HepG2 (cell line): ENCODE measurements around the gene SRRT. TPM values are rescaled to one million over a fixed set of nuclear protein-coding genes. Genes with fewer than 3 reads are reported as not detected.

Source experiments
- ERF ChIP-seq: IDR thresholded peaks from 2 replicates; pipeline ENCODE4 v1.6.1; 2018; ENCODE audit warnings: missing biosample characterization, missing genetic modification reagents
- FOSL2 ChIP-seq: sonication (generic); formaldehyde crosslinking; IDR thresholded peaks from 2 replicates; pipeline ENCODE4 v1.4.0; 2020; ENCODE audit warnings: missing genetic modification reagents
- FOXO1 ChIP-seq: sonication (generic); formaldehyde crosslinking; IDR thresholded peaks from 2 replicates; pipeline ENCODE4 v1.4.0; 2020; ENCODE audit warnings: missing genetic modification reagents
- NR1H2 ChIP-seq: sonication (generic); formaldehyde crosslinking; IDR thresholded peaks from 2 replicates; pipeline ENCODE4 v1.8.1; 2022; ENCODE audit warnings: low read depth, missing genetic modification reagents, borderline replicate concordance
- REPIN1 ChIP-seq: sonication (generic); formaldehyde crosslinking; IDR thresholded peaks from 2 replicates; pipeline ENCODE4 v1.8.0; 2022; ENCODE audit warnings: missing genetic modification reagents, low read depth, mild to moderate bottlenecking, borderline replicate concordance
- ZFAT ChIP-seq: sonication (generic); formaldehyde crosslinking; conservative IDR thresholded peaks from 2 replicates; pipeline ENCODE4 v1.8.1; 2023; ENCODE audit warnings: missing genetic modification reagents, inconsistent platforms
- ZNF556 ChIP-seq: sonication (generic); formaldehyde crosslinking; IDR thresholded peaks from 2 replicates; pipeline ENCODE4 v1.4.0; 2020; ENCODE audit warnings: mild to moderate bottlenecking, missing genetic modification reagents, borderline replicate concordance
- polyA plus RNA-seq, 8 experiments: library from polyadenylated mRNA; depleted of rRNA in 3 of 8; stranded (reverse) in 7 of 8; unstranded in 1 of 8; fragments of >200 nt; fragmentation: Illumina TruSeq in 4 of 8; extraction: Trizol in 4 of 8; gene quantifications; 2 replicates each; pipeline versions ENCODE4 v1.2.1 to v1.2.3, GENCODE V29; 2011 to 2016; ENCODE audit warnings: low read depth in 4 of 8, missing spikeins in 1 of 8, mixed read lengths in 1 of 8; ENCODE audit not compliant: insufficient read depth in 1 of 8
- total RNA-seq, 5 experiments: library from RNA; depleted of rRNA; stranded (reverse); fragments of >200 nt; fragmentation: Illumina TruSeq; extraction: Trizol; gene quantifications; 2 replicates each; pipeline ENCODE4 v1.2.3, GENCODE V29; 2016; ENCODE audit warnings: low read depth in 1 of 5
- TF ChIP-seq, protein P1 (sequence below): sonication (generic); formaldehyde crosslinking; IDR thresholded peaks from 2 replicates; pipeline ENCODE4 v1.8.0; 2022; ENCODE audit warnings: mild to moderate bottlenecking, missing genetic modification reagents
- TF ChIP-seq, protein P2 (sequence below): sonication (generic); formaldehyde crosslinking; IDR thresholded peaks from 2 replicates; pipeline ENCODE4 v1.5.0; 2020; ENCODE audit warnings: mild to moderate bottlenecking, missing genetic modification reagents
- TF ChIP-seq, protein P3 (sequence below): sonication (generic); formaldehyde crosslinking; IDR thresholded peaks from 2 replicates; pipeline ENCODE4 v1.5.0; 2020; ENCODE audit warnings: mild to moderate bottlenecking, missing genetic modification reagents, moderate library complexity
- TF ChIP-seq, protein P4 (sequence below), 2 experiments: sonication (generic) in 1 of 2; formaldehyde crosslinking in 1 of 2; IDR thresholded peaks; 2 replicates each; pipeline versions ENCODE4 v1.4.0 to v1.6.1; 2018 to 2020; ENCODE audit warnings: missing genetic modification reagents in 2 of 2, borderline replicate concordance in 1 of 2, low read depth in 1 of 2, mild to moderate bottlenecking in 1 of 2, missing biosample characterization in 1 of 2
- TF ChIP-seq, protein P5 (sequence below): fragments of 450-650 bp; IDR thresholded peaks from 2 replicates; pipeline ENCODE4 v1.6.1; 2016

Gene SRRT
- total and polyA plus RNA-seq, 2 of the 13 experiments (the other 11 are each of a cell fraction or from before 2014, with no cell fraction given), result 26.2 to 106 TPM

DNA sequence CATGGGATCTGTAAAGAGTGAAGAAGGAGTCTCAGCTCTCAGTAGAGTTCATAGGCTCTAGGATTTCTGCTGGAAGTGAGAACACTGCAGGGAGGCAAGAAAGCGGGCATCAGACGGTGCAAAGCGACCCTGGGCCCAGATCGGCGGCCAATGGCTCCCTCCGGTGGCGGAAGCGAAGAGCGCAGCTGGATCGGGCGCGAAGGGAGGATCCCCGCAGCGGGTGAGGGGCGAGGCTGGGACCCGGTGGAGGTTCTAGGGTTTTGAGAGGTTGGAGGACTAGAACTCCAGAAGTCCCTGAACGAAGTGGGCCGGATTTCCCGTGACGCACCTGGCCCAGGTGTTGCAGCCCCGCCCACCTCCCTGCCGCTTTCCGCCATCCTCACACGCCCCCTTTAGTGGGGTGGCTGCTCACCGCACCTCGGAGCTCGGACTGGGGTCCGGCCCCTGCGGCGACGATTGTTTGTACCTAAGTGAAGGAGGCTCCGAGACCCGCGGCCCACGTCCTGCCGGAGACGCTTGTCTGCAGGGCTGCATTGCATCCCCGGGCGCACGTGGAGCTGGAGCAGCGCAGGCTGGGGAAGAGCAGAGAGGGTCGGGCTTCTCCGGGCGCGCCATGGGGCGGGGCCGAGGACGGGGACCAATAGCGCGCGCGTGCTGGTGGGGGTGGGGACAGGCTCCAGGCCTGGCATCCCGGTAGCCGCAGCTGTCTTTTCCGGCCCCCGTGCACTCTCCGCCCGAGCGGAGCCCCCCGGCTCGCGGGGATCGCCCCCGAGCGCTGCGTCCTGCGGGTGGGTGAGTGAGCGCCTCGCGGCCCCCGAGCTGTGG lies 22.6 kb upstream of the SRRT start, which contains the start of gene SLC12A9 (continued):
- 0 out of 2 replicates have a peak, but pooled peaks have one; percentile 24 for TF ChIP-seq ZNF556 (CRISPR knock-in tag)
- TF ChIP-seq, protein P1, sequence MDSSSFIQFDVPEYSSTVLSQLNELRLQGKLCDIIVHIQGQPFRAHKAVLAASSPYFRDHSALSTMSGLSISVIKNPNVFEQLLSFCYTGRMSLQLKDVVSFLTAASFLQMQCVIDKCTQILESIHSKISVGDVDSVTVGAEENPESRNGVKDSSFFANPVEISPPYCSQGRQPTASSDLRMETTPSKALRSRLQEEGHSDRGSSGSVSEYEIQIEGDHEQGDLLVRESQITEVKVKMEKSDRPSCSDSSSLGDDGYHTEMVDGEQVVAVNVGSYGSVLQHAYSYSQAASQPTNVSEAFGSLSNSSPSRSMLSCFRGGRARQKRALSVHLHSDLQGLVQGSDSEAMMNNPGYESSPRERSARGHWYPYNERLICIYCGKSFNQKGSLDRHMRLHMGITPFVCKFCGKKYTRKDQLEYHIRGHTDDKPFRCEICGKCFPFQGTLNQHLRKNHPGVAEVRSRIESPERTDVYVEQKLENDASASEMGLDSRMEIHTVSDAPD (CRISPR knock-in tag), result no peak
- peak; percentile 38; the same call in 1 of the 2 replicates for TF ChIP-seq FOXO1 (CRISPR knock-in tag)
- no peak for TF ChIP-seq FOSL2 (CRISPR knock-in tag)
- TF ChIP-seq, protein P2, sequence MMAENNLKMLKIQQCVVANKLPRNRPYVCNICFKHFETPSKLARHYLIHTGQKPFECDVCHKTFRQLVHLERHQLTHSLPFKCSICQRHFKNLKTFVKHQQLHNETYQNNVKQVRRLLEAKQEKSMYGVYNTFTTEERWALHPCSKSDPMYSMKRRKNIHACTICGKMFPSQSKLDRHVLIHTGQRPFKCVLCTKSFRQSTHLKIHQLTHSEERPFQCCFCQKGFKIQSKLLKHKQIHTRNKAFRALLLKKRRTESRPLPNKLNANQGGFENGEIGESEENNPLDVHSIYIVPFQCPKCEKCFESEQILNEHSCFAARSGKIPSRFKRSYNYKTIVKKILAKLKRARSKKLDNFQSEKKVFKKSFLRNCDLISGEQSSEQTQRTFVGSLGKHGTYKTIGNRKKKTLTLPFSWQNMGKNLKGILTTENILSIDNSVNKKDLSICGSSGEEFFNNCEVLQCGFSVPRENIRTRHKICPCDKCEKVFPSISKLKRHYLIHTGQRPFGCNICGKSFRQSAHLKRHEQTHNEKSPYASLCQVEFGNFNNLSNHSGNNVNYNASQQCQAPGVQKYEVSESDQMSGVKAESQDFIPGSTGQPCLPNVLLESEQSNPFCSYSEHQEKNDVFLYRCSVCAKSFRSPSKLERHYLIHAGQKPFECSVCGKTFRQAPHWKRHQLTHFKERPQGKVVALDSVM, result peak; percentile 77
- TF ChIP-seq NR1H2 (CRISPR knock-in tag), result no peak; the same call in 1 of the 2 replicates
- TF ChIP-seq REPIN1 (CRISPR knock-in tag), result peak; percentile 66; the same call in 1 of the 2 replicates
- TF ChIP-seq, protein P3, sequence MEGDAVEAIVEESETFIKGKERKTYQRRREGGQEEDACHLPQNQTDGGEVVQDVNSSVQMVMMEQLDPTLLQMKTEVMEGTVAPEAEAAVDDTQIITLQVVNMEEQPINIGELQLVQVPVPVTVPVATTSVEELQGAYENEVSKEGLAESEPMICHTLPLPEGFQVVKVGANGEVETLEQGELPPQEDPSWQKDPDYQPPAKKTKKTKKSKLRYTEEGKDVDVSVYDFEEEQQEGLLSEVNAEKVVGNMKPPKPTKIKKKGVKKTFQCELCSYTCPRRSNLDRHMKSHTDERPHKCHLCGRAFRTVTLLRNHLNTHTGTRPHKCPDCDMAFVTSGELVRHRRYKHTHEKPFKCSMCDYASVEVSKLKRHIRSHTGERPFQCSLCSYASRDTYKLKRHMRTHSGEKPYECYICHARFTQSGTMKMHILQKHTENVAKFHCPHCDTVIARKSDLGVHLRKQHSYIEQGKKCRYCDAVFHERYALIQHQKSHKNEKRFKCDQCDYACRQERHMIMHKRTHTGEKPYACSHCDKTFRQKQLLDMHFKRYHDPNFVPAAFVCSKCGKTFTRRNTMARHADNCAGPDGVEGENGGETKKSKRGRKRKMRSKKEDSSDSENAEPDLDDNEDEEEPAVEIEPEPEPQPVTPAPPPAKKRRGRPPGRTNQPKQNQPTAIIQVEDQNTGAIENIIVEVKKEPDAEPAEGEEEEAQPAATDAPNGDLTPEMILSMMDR (CRISPR knock-in tag), result peak; percentile 97
- peak; percentile 59; the same call in 1 of the 2 replicates for TF ChIP-seq ERF
- TF ChIP-seq, protein P4, sequence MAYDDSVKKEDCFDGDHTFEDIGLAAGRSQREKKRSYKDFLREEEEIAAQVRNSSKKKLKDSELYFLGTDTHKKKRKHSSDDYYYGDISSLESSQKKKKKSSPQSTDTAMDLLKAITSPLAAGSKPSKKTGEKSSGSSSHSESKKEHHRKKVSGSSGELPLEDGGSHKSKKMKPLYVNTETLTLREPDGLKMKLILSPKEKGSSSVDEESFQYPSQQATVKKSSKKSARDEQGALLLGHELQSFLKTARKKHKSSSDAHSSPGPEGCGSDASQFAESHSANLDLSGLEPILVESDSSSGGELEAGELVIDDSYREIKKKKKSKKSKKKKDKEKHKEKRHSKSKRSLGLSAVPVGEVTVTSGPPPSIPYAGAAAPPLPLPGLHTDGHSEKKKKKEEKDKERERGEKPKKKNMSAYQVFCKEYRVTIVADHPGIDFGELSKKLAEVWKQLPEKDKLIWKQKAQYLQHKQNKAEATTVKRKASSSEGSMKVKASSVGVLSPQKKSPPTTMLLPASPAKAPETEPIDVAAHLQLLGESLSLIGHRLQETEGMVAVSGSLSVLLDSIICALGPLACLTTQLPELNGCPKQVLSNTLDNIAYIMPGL (CRISPR knock-in tag; IDR thresholded peaks at IDR 0.05; ENCODE audit: borderline replicate concordance in 1 of 2, low read depth in 1 of 2), result peak; percentile 62 to 76
- no peak for TF ChIP-seq ZFAT (CRISPR knock-in tag)
- TF ChIP-seq, protein P5, sequence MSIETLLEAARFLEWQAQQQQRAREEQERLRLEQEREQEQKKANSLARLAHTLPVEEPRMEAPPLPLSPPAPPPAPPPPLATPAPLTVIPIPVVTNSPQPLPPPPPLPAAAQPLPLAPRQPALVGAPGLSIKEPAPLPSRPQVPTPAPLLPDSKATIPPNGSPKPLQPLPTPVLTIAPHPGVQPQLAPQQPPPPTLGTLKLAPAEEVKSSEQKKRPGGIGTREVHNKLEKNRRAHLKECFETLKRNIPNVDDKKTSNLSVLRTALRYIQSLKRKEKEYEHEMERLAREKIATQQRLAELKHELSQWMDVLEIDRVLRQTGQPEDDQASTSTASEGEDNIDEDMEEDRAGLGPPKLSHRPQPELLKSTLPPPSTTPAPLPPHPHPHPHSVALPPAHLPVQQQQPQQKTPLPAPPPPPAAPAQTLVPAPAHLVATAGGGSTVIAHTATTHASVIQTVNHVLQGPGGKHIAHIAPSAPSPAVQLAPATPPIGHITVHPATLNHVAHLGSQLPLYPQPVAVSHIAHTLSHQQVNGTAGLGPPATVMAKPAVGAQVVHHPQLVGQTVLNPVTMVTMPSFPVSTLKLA, result peak; percentile 89
